Middle frontal gyrus (tissue), 1 donor: ENCODE data around the gene ZBTB2.
"Not testable (repeated sequence)": the region's sequence is repeated elsewhere in the genome, so short reads cannot be mapped to it uniquely, and the experiment has no call there.

Experiments used
- DNase-seq: peaks from one replicate; pipeline ENCODE4 v3.0.0-alpha.2; 2015; ENCODE audit warnings: low spot score; ENCODE audit errors: extremely low spot score

The ZBTB2 gene

DNA sequence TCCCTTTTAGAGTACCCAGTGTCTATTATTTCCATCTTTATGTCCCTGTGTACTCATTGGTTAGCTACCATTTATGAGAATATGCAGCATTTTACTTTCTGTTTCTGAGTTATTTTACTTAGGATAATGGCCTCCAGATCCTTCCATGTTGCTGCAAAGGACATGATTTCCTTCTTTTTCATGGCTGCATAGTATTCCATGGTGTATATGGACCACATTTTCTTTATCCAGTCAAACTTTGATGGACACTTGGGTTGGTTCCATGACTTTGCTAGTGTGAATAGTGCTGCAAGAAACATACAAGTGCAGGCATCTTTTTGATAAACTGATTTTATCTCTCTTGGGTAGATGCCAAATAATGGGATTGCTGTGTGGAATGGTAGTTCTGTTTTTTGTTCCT, 55.4 kb downstream of the ZBTB2 start:
- DNase-seq, result no peak

DNA sequence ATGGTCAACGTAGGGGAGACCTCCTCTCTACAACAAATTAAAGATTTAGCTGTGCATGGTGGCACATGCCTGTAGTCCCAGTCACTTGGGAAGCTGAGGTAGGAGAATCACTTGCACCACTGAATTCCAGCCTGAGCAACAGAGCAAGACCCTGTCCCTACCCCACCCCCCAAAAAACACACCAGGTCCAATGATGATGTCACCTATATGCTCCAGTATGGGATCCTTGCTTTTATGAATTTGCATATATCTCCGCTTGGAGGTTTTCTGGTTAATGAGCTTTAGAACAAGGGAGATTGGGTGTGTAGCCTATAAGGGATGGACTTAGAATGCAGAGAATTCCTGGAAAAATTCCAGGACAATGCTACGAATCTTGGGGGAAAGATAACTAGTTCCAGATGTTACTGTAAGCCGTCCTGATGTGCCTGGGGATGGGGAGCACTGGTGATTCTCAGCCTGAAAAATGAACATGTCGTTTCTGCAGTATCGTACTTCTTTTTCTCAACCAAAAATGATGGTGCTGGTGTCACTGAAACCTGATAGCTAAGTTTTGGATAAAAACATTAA, 61.1 kb downstream of the ZBTB2 start:
- no peak for DNase-seq

DNA sequence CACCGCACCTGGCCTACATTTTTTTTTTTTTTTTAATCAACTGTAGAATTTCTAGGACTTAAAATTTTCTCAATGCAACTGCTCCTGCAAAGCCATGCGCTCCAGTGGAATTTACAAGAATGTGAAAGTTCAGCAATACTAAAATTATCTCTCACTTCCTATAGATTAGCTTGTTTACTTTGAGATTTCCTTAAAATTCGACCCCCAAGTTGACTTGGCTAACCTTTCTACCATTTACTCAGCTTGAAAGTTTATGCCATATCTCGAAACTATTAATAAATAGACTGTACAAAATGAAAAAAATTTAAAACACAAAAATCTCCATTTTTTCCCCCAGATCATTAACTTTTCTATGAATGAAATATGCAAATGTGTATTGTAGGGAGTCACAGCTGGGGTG, 64.3 kb downstream of the ZBTB2 start:
- DNase-seq, result no peak

DNA sequence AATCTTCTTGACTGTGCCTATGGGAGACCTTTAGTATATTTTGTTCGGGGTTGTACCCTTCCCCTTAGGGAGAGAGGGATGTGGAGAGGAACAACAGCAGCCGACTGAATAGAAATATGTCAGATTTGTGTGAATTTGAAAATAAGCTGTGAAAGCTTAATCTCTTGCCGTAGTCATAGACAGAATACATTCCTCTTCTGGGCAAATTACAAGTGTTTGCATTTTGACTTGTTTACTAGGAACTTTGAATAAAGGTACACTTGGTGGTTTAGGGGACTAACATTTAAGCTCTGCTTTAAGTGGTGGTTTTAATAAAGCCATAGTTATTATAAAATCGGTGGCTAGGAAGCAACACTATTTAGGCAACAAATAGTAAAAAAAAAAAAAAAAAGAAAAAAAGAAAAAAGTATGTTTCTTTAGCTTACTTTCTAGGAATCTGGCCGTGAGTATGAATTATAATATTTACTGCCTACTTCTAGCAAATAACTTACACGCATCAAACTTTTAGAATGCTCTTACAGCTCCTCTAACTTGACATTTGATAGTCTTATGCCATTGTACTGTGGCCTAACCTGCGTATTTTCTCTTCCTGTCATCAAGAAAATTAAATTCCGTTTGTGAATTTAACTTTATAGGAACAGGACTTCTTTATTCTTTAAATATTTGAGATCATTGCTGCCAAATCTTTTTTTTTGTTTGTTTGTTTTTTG, 65.1 kb downstream of the ZBTB2 start:
- no peak for DNase-seq

- no peak for DNase-seq
Observed at GRCh38 chr6:151325075-151326050, 66.0 kb downstream of the ZBTB2 start.

DNA sequence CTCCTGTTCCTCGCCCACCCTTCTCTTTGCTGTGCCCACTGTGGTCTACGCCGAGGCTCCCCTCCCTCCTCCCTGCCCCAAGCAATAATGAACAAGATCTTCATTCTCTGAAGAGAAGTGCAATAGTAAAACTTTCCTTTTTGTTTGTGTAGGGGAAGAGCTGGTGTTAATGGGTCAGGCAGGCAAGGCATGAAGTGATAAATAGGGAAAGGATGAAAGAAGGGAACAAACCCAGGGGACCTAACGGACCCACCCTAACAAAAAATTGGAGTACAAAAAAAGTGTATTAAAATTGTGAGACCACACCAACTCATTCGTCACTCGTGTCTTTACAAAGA, 66.9 kb downstream of the ZBTB2 start:
- no peak for DNase-seq

DNA sequence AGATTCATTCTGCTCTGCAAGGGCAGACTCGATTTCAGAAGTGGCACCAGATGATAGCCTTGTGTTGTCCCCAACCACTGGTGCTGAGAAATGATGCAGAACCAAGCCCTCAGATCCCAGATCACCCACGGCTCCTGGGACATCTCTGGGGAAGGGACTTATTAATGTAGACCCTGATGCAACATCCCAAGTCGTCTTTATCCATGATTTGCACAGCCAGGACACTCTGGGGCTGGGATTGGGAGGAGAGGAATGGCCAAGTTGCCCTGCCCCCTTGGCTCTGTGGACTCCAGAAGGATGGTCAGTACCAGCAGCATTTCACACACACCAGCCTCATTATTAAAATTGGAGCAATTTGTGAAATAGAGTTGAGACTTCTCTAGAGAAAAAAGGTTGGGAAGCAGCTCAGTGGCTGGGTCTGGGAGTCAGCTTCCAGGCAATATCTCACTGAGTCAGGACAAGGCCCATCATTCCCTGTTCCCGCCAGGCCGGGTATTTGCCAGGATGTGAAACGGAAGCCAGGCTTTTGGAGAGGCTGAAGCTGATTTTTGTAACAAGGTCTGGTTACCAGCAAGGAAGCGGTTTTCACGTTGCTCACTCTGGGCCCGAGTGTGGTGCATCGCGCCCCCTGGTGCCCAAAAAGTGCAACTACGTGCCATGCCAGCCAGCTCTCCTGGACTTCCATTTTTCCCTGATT, 67.4 kb downstream of the ZBTB2 start:
- DNase-seq, result peak; percentile 77

DNA sequence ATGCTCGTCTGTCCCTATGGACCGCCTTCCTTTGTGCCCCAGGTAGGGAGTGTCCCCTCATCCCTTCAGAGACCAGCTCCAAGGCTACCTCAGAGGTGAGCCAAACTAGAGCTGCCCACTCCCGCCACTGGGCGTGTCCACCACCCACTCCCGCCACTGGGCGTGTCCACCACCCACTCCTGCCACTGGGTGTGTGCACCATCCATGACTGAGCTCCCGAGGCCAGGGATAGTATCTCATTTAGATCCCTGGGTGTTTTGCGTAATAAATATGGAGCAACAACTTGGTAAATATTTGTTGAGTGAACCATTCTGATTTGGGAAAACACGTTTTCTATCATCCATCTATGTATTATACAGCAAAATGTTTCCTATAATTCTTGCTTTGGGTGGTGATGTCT, 68.8 kb downstream of the ZBTB2 start:
- no peak for DNase-seq

DNA sequence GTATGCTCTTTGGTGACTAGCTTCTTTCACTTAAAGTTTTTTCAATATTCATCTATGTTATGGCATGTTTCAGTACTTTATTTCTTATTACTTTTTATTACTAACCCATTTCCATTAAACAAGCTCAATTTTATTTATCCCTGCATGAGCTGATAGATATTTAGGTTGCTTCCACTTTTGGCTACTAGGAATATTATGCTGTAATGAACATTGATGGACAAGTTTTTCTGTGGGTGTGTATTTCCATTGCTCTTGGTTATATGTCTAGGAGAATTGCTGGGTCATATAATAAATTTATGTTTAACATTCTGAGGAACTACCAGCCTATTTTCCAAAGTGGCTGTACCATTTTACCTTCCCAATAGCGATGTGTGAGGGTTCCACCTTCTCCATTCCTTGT, 69.9 kb downstream of the ZBTB2 start:
- DNase-seq, result no peak

DNA sequence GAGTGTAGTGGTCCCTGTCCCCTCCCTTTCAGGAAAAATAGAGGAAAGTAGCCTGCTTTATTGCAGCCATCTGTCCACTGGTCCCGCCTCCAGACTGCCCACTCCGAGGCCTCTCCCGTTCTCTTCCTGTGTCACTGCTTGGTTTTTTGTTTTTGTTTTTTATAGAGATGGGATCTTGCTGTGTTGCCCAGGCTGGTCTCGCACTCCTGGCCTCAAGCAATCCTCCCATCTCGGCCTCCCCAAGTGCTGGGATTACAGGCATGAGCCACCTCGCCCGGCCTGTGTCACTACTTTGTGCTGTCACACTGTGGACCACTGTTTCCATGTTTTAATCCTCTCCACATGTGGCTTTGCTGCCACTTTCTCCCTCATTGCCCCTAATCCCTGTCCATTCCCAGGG, 71.2 kb downstream of the ZBTB2 start:
- DNase-seq, result no peak

GRCh38 chr6:151317995-151318365, 73.4 kb downstream of the ZBTB2 start:
- no peak for DNase-seq

DNA sequence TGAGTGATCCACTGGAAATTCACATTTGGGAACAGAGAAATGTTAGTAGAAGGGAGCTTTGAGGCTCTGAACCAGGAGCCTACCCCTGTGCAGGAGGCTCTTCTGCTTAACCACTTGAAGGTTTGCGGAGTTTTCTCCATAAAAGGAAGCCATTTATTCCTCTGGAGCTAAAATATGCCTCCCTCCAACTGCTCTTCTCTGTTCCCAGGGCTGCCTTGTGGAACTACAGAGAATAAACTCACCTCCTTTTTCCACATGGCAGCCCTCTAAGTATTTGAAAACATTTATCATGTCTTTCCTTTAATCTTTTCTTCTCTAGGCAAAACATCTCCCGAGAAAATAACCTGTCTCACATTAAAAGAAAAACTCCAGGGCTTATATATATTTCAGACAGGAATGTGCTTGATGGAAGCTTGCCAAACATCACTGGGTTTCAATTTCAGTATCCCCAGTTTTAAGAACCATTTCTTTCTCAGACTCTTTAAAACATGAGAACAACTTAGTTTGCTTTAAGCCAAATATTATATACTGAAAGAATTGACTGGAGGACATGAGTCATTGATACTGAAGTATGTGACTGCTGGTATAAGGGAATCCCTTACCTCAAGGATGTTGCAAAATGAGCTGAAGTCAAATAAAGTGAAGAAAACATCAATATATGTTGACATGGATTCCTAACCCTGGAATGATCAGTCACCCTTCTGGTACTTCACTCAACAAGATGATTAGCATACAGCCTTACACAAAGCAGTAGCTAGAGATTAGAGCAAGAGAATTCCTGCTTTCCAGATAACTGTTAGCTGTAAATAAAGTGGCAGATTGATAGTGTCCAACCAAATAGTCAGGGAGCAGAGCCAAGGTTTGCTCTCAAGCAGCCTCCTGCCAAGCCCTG, 74.0 kb downstream of the ZBTB2 start:
- DNase-seq, result no peak

DNA sequence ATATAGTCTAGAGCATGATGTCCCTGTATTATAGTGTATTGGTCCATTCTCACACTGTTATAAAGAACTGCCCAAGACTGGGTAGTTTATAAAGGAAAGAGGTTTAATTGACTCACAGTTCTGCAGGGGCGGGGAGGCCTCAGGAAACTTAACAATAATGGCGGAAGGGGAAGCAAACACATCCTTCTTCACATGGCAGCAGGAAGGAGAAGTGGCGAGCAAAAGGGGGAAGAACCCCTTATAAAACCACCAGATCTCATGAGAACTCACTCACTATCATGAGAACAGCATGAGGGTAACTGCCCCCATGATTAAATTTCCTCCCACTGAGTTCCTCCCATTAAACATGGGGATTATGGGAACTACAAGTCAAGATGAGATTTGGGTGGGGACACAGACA, 75.7 kb downstream of the ZBTB2 start:
- not testable (repeated sequence) for DNase-seq
